GM19395 (cell line): Measurements from ENCODE around the gene N4BP3.
"Not testable (repeated sequence)": the region's sequence is repeated elsewhere in the genome, so short reads cannot be mapped to it uniquely, and the experiment has no call there.

Source experiments
- ATAC-seq: cut with Tn5 transposase; IDR thresholded peaks from one replicate; pipeline ENCODE4 v1.9.1; 2021; ENCODE audit warnings: mild to moderate bottlenecking, moderate library complexity; ENCODE audit not compliant: unreplicated experiment

N4BP3 gene

DNA sequence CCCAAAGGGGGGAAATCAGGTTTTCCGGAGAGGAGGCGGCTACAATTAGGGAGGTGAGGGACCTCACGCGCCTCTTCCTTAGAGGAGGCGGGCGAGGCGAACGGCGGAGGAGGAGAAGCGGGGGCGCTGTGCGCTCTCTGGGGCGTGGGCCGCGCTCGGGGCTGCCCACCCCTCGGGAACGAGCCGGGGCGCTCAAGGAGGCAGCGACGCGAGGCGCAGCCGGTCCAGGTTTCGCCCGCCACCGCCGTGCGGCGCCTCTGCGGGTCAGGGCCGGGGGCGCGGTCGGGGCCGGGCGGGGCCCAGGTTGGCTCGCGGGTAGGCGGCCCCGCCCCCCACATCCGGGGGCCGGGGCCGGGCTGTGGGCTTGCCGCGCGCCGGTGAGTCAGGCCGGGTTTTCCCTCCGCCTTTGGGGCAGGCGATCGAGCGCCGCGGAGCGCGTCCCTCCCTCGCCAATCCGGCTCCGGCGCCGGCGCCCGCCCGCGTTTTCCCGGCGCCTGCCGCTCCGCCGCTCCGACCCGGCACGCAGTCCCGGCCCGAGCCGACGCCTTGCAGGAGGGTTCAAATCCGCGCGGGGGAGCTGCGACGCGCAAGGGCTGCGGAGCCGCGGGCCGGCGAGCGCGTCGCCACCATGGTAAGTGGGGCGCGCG, at the start of gene N4BP3:
Gene N4BP3, plus strand, starts transcription at position 392 of the 647 bp plus-strand sequence. CDS start 6,052 bp downstream, outside the sequence.
- peak; percentile 53 for ATAC-seq

DNA sequence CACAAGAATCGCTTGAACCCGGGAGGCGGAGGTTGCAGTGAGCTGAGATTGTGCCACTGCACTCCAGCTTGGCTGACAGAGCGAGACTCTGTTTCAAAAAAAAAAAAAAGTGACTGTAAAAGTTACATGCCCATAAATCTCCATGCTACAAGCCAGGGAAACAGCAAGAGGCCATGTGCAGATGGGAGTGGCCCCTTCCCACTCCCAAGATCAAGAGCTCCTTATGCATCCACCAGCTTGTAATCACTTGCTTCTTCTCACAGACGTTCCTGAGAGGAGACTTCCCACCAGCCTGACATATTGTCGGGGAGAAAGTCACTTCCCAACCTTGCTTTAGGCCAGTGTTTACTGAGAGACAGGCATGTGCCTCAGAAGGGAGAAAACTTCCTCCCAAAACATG, 45.6 kb upstream of the N4BP3 start:
- no peak for ATAC-seq

- no peak for ATAC-seq
Measured at GRCh38 chr5:178068293-178068692, 45.0 kb upstream of the N4BP3 start.

DNA sequence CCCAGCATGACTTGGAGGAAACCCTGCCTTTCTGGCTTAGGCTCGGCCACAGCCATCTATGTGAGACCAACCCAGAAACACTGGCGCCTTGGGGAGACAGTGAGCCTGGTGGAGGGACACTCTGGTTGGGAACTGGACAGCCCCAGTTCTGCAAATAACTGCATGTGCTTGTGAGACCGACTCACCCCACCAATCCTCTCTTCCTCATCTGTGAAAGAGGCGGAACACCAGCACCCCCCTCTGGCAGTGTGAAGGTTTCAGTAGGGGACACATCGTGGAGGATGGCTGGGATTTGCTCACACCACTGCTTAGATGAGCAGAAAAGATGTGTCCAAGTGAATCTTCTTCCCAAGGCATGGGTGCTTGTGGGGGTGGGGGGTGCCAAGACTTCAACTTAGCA, 43.4 kb upstream of the N4BP3 start:
- ATAC-seq: no peak

- ATAC-seq: no peak
Measured at GRCh38 chr5:178071108-178071507, 42.2 kb upstream of the N4BP3 start.

DNA sequence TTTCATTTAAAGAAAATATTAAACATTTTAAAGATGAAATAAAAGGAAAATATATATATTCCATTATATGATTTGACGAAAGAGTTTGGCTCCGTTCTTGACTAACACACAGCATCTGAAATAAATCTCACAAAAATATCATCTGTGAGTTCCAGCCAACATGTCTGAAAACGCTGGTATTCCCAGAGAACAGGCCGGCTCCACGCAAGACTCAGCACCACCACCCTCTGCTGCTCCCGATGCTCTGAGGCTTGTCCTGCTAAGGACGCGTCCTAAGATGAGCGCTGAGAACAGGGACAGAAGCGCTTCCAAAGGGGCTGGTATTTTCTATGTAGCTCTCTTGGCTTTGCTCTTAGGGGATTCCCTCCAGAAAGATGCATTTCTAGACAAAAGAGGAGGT, 40.6 kb upstream of the N4BP3 start:
- no peak for ATAC-seq

GRCh38 chr5:178074266-178074952, 38.9 kb upstream of the N4BP3 start:
- no peak for ATAC-seq

- ATAC-seq: not testable (repeated sequence)
Measured at GRCh38 chr5:178076965-178077364, 36.4 kb upstream of the N4BP3 start.

DNA sequence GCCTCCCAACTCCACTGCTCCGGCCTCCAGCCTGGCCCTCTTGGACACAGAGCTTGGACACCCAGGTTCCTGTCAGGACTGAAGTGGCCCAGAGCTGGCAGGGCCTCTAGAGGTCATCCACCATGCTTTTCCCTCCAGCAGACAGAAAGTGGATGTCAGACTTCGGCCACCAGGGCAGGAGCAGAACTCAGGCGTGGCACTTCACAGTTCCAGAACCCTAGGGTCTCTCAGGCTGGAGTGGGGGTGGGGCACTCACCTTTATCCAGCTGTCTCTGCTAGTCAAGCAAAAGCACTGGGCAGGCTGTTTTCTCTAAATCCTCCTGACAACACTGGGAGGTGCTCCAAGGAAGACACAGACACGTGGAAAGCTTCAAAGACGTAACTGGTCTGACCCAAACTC, 35.6 kb upstream of the N4BP3 start:
- ATAC-seq: no peak

DNA sequence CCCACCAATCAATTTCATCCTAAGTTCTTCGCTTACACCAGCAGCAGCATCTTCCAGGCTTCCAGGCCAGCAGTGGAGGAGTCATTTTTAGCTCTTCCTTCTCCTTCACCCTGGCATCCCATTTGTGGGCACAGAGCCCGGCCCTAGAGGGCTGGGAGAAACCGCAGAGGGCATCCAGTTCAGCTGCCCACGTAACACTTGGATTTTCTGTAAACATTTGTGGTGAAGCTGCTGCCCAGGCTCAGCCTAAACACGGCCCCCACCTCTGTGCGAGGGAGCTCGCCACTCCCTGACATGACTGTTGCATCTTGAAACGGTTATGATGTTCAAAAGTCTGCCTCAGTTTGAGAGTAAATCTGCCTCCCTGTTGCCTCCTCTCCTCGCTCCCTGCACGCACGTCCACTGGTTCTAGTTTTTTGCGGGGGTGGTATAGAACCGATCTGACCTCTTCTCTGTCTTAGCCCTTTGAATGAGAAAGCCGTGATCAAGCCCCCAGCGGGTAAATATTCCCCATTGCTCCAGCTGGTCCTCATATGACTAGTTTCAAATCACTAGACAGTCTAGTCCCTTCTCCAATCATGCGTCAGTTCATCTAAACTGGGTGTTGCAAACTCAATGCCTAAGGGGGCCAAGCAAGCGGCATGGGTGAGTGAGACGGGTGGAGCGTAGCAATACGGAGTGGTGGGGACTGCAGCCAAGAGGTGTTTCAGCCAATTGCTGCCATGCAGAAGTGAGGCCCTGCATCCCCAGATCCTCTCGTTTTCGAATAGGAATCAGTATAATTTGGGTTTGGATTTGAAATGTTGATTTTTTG, 34.9 kb upstream of the N4BP3 start:
- ATAC-seq: no peak

DNA sequence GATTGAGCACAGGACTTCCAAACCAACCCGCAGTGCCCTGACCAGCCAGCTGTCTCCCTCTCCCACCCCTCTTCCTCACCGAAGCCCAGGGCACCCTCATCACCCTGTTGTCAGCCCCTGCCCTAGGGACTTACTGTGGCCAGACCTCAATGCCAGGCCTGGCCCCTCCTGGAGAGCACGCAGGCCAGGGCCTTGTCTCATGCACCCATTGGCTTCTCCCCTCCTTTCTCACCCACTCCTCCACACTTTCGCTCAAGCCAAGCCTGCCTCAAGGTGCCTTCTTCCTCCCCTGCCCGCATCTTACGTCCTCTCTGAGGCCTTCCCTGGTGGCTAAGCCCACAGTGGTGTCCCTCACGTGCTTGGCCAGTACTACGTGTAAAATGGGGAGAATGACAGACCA, 33.3 kb upstream of the N4BP3 start:
- no peak for ATAC-seq

DNA sequence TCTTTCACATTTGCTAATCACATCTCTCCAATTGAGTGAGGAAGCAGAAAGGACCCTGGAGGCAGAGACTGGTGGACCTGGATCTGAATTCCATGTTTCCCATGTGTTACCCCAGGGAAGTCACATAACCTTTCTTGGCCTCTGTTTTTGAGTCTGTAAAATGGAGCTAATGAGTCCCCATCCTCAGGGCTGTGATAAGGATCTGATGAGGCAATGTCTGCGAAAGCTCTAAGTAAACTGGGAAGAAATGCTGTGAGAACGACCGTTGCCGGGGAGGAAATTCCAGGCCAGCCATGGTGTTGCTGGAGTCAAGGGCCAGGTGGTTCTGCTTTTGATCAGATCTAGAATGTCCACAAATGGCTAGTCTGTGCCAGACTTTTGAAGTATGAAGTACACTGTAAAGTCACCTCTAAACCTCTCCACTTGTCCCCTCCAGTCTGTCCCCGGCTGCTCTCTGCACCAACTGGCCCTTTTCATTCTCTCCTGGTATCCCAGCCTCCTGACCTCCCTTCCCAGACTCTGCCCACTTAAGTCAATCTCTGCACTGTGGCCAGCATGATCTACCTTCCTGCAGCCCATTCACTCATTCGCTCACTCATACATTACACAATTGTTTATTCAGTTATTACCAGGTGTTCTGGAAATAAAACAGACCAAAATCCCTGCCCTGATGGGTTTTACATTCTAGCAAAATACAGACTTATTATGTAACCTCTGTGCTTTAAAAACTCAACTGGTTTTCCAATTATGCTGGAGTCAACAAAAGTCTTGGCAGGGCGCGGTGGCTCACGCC, 32.5 kb upstream of the N4BP3 start:
- no peak for ATAC-seq

DNA sequence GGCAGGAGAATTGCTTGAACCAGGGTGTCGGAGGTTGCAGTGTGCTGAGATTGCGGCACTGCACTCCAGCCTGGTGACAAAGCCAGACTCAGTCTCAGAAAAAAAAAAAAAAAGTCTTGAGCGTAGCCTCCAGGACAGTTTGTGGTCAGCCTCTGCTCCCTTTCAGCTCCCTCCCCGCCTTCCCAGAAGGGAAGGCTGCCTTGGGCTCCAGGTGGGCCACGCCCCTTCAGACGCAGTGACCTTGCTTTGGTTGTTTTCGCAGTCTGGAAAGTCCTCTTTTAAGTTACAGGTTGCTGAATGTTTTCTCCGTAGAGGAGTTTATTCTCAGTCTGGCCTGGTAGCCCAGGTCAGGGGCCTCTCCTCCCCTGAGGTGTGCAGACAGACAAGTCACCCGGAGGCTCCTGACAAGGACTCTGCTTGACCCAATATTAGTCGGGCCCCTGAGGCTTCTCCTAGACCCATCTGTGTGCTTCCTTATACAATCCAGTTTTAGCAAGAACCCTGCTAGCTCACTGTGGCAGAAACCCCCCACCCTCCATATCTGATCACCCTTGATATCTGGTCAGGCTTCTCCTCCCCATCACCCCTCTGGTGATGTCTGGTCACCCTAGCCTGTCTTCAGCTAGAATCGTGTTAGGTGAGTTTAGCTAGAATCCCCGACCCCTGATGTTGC, 31.6 kb upstream of the N4BP3 start:
- no peak for ATAC-seq

DNA sequence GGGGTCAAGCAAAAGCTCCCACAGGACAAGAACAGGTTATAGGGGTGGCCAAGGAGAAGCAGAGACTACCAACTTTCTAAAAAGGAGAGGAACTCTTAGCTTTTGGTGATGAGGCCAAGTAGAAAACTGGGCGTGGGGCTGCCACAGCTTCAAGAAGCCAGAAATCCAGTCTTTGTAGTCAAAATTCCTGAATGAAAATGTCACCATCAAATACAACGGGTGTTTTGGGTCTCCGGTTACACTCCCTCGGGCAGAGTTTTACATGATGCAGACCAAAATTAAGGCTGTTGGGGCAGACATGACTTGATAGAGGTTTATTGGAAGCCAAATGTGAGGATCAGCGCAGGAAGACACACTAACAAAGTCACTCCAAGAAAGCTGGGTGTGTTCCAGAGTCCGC, 29.4 kb upstream of the N4BP3 start:
- ATAC-seq: no peak

DNA sequence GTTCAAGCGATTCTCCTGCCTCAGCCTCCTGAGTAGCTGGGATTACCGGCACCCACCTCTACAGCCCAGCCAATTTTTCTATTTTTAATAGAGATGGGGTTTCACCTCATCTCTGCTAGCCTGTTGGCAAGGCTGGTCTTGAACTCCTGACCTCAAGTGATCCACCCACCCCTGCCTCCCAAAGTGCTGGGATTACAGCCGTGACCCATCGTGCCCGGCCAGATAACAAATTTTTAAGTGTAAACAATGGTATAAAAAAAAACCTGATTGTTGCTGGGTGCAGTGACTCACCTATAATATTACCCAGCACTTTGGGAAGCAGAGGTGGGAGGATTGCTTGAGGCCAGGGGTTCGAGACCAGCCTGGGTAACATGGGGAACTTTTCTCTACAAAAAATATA, 28.0 kb upstream of the N4BP3 start:
- ATAC-seq: no peak

DNA sequence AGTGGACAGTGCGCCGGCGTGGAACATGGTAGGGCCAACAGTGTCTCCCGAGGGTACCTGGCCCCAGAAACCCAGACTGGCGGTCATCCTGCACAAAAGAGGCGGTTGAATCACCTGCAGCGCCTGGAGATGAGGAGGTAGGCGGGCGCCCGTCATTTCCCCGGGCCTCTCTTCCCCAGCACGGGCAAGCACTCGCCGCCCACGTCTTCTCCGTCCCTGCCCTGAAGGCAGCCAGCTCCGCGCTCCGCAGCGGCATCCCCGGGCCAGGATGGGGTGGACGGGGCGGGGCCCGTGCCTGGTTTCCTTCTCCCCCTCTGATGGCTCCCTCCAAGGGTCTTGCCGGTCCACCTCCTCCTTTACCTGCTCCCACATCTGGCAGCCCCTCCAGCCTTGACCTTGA, 27.1 kb upstream of the N4BP3 start:
- no peak for ATAC-seq

DNA sequence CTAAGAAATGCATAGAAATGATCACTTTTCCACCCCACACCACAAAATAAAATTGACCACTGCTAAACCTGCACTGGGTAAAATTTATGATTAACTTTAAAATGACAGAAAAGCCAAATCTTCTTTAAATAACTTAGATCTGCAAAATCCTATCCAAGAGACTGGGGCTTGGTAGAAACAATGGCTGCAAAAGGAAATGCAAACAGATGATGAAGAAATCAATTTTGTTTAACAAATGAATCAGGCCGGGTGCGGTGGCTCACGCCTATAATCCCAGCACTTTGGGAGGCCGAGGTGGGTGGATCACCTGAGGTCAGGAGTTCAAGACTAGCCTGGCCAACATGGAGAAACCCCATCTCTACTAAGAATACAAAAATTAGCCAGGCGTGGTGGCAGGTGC, 26.1 kb upstream of the N4BP3 start:
- ATAC-seq: not testable (repeated sequence)

DNA sequence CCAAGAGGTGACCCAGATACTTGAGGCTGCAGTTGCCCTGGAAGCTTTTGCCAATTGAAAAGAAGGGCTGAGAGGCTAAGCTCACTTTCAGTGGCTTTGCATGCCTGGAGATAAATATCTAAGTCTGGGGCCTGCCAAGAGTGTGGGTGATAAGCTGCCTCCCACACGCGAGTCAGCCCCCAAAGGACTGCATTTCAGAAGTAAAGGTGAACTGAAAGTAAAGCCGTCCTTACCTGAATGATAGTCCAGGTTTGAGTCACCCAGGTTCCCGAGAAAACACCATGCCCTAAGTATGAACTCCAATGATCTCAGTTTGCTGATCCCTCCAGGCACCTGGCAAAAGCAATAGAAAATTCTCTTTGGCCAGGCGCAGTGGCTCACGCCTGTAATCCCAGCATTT, 22.5 kb upstream of the N4BP3 start:
- ATAC-seq: no peak

DNA sequence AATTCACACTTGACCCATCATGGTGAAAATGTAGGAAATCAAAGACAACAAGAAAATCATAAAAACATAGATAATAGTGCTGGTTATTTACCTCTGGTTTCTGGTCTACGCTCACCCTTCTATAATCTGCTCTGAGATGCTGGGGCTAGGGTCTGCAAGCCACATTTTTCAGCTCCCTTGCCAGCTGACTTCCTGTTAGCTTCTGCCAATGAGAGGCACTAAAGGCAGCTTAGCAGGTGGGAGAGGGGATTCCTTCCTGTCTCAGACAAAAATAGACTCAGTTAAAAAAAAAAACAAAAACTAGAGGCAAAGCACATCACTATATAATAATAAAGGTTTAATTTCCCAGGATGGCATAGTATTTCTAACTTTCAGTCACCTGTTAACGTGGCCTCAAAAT, 20.2 kb upstream of the N4BP3 start:
- no peak for ATAC-seq

- no peak for ATAC-seq
Measured at GRCh38 chr5:178094345-178094744, 19.0 kb upstream of the N4BP3 start.

DNA sequence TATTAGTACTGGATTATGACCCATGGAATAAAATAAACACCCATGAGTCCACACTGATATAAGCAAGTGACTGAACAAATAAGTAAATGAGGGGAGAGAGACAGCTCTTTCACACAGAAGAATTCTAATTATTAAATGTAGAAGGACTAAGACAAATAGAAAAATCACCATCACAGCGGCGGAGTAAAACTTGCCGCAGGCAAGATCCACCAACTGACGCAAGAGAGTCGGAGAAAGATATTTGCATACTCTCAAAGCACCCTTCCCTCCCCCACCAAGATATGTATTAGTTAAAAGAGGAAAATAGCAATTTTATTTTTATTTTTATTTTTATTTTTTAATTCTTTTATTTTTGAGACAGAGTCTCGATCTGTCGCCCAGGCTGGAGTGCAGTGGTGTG, 14.6 kb upstream of the N4BP3 start:
- no peak for ATAC-seq
